ENCODE data around the gene B4GALNT2.

DNA sequence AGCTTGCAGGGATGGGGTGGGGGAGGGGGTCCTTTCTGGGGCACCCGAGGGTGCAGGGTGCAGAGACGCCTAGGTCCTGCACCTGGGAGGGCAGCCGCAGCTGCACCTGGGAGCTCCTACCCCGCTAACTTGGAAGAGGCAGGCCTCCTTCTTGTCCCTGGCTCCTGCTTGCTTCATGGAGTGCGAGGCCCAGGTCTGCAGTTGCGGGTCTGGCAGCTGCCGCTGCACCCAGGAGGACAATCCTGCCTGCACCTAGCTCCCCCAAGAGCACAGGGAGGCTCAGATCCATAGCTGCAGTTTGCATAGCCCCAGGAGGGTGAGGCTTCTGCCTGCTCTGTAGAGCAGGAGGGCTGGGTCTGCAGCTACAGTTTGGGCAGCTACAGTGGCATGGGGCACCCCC is 51.2 kb downstream of the B4GALNT2 start:
- TF ChIP-seq CTCF (IDR thresholded peaks at IDR 0.05; ENCODE audit: extremely low read depth in 1 of 2, insufficient read depth in 1 of 2, low read depth in 1 of 2, low read length in 2 of 2) (no peak), POLR2A (IDR thresholded peaks at IDR 0.05; ENCODE audit: low read depth, low read length) (no peak)

Data from endothelial cell of umbilical vein (primary cell).